ENCODE results near the gene CHCHD6.

DNA sequence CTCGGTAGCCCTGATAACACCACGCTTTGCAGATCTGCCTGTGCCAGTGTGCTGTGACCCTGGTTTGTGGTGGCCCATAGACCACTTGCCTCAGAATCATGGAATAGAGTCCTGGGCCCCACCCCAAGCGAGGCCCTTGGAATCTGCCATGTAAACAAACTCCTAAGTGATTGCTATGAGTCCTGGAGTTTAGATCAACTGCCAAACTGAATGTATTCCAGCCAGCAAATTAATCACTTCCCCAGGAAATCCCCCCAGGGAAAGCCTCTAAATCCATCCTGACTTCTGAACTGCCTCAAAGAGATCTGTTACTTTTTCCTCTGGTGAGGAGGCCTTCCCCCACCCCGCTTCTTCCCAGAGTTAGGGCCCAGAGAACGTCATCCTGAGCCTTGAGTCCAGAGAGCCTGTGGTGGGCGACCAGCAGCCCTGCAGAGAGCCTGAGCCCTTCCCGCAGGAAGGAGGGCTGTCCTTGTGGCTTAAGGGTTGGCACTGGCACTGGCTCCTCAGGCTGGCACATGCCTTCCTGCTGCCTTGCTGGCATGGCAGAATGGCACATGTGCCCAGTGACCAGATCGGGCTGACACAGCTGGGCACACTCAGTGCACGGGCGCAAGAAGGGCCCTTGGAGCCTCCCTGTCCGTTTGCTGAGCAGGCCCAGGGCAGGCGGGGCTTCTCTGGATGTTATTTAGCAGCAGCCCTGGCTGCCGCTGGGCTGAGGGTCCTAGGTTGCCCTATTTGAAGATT is 228.3 kb downstream of the CHCHD6 start:
- TF ChIP-seq, protein P1, sequence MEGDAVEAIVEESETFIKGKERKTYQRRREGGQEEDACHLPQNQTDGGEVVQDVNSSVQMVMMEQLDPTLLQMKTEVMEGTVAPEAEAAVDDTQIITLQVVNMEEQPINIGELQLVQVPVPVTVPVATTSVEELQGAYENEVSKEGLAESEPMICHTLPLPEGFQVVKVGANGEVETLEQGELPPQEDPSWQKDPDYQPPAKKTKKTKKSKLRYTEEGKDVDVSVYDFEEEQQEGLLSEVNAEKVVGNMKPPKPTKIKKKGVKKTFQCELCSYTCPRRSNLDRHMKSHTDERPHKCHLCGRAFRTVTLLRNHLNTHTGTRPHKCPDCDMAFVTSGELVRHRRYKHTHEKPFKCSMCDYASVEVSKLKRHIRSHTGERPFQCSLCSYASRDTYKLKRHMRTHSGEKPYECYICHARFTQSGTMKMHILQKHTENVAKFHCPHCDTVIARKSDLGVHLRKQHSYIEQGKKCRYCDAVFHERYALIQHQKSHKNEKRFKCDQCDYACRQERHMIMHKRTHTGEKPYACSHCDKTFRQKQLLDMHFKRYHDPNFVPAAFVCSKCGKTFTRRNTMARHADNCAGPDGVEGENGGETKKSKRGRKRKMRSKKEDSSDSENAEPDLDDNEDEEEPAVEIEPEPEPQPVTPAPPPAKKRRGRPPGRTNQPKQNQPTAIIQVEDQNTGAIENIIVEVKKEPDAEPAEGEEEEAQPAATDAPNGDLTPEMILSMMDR (IDR thresholded peaks at IDR 0.05; ENCODE audit: insufficient read depth, low read length, poor library complexity, severe bottlenecking), result no peak
- no peak for TF ChIP-seq EZH2phosphoT487 (conservative IDR thresholded peaks at IDR 0.05; ENCODE audit: low read length)
